HT1080 (cell line): ENCODE measurements around the gene UGCG. TPM values are rescaled to one million over a fixed set of nuclear protein-coding genes. Genes with fewer than 3 reads are reported as not detected.
"Not testable (repeated sequence)": the region's sequence is repeated elsewhere in the genome, so short reads cannot be mapped to it uniquely, and the experiment has no call there.

Source experiments
- DNase-seq: peaks from one replicate; pipeline ENCODE4 v3.0.0-alpha.2; 2015; ENCODE audit warnings: low read depth
- polyA plus RNA-seq, 2 experiments: library from polyadenylated mRNA; depleted of rRNA; stranded (reverse); fragments of >200 nt; gene quantifications; 2 replicates each; pipeline ENCODE4 v1.2.3, GENCODE V29; 2015
- total RNA-seq: library from RNA; depleted of rRNA; stranded (reverse); fragments of >200 nt; shearing (Covaris generic); gene quantifications from 2 replicates; pipeline ENCODE4 v1.2.3, GENCODE V29; 2014; rRNA removed

UGCG gene
- total RNA-seq = 117 and 130 TPM in 2 replicates
- polyA plus RNA-seq (2015; cell fraction: cytosol; rRNA removed) = 145 and 179 TPM in 2 replicates
- polyA plus RNA-seq (2015; cell fraction: nucleus; rRNA removed) = 176 and 182 TPM in 2 replicates

- peak; percentile 88 for DNase-seq
Observed at GRCh38 chr9:111895996-111896941, at the start of gene UGCG. Gene UGCG, plus strand, starts transcription at chr9:111896814. Its CDS starts 402 bp downstream, at chr9:111897216.

- peak; percentile 72 for DNase-seq
Observed at GRCh38 chr9:111851553-111851952, 45.1 kb upstream of the UGCG start.

GRCh38 chr9:111852291-111852690 lies 44.3 kb upstream of the UGCG start:
- DNase-seq = no peak

- DNase-seq = no peak
Observed at GRCh38 chr9:111853450-111853827, 43.2 kb upstream of the UGCG start.

GRCh38 chr9:111854799-111855198 lies 41.8 kb upstream of the UGCG start:
- DNase-seq = no peak

GRCh38 chr9:111857555-111858211 lies 38.9 kb upstream of the UGCG start:
- no peak for DNase-seq

GRCh38 chr9:111860443-111860842 lies 36.2 kb upstream of the UGCG start:
- no peak for DNase-seq

GRCh38 chr9:111863636-111864035 lies 33.0 kb upstream of the UGCG start:
- DNase-seq = no peak

- peak; percentile 89 for DNase-seq
Observed at GRCh38 chr9:111866976-111867375, 29.6 kb upstream of the UGCG start.

- DNase-seq = no peak
Observed at GRCh38 chr9:111868475-111868874, 28.1 kb upstream of the UGCG start.

- no peak for DNase-seq
Observed at GRCh38 chr9:111870774-111871498, 25.7 kb upstream of the UGCG start.

- no peak for DNase-seq
Observed at GRCh38 chr9:111871499-111871855, 25.1 kb upstream of the UGCG start.

- no peak for DNase-seq
Observed at GRCh38 chr9:111872886-111873285, 23.7 kb upstream of the UGCG start.

GRCh38 chr9:111873901-111874300 lies 22.7 kb upstream of the UGCG start:
- no peak for DNase-seq

- no peak for DNase-seq
Observed at GRCh38 chr9:111874500-111874899, 22.1 kb upstream of the UGCG start.

- DNase-seq = not testable (repeated sequence)
Observed at GRCh38 chr9:111875291-111875690, 21.3 kb upstream of the UGCG start.

GRCh38 chr9:111875691-111876090 lies 20.9 kb upstream of the UGCG start:
- not testable (repeated sequence) for DNase-seq

GRCh38 chr9:111876179-111876578 lies 20.4 kb upstream of the UGCG start:
- no peak for DNase-seq

GRCh38 chr9:111877420-111877819 lies 19.2 kb upstream of the UGCG start:
- DNase-seq = no peak

- no peak for DNase-seq
Observed at GRCh38 chr9:111878946-111879345, 17.7 kb upstream of the UGCG start.

GRCh38 chr9:111886983-111887718 lies 9.5 kb upstream of the UGCG start:
- DNase-seq = no peak
